AG04449 (cell line): ENCODE measurements around the gene KIF3C.
"Not testable (repeated sequence)": the region's sequence is repeated elsewhere in the genome, so short reads cannot be mapped to it uniquely, and the experiment has no call there.

Experiments used
- CTCF ChIA-PET: fragments of 350-600 bp; formaldehyde crosslinking; extraction: SDS; loops from one replicate; lab custom pipeline; 2021; ENCODE audit warnings: antibody characterized with exemption; lab: Yijun Ruan, JAX
- POLR2A ChIA-PET: fragments of 400-600, 350-600 bp; formaldehyde crosslinking; extraction: SDS; loops from one replicate; lab custom pipeline; 2020; ENCODE audit warnings: antibody characterized with exemption, inconsistent platforms; lab: Yijun Ruan, JAX
- DNase-seq: peaks from one replicate; pipeline ENCODE4 v3.0.0-alpha.2; 2010; ENCODE audit warnings: low read depth, low spot score
- H3K4me3 ChIP-seq: 2 replicates; pipeline ENCODE4 v1.5.1; 2011; ENCODE audit warnings: low read depth, mild to moderate bottlenecking, control low read depth, low read length
- TF ChIP-seq, protein P1 (sequence below): IDR thresholded peaks from one replicate; pipeline ENCODE4 v1.5.1; 2011; ENCODE audit warnings: mild to moderate bottlenecking, moderate library complexity, low read length, control low read depth, inconsistent platforms; ENCODE audit not compliant: insufficient read depth; ENCODE audit errors: missing control alignments

KIF3C gene

DNA sequence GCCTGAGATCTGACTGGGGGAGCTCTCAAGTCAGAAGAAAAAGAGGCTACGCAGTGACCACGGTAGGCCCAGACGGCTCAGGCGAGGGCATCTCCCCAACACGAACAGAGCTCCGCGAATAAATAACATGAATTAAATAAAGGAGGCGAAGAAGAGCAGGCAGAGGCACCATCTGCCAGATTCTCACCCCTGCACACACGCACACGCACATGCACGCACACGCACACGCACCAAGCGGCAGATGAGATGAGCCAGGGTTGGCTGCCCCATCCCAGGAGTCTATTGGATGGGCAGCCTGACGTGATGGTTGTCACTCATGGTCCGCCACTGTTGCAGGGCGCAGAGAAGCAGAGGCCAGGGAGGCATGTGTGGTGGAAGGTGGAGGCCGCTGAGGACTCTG is 53.6 kb downstream of the KIF3C start:
- TF ChIP-seq, protein P1, sequence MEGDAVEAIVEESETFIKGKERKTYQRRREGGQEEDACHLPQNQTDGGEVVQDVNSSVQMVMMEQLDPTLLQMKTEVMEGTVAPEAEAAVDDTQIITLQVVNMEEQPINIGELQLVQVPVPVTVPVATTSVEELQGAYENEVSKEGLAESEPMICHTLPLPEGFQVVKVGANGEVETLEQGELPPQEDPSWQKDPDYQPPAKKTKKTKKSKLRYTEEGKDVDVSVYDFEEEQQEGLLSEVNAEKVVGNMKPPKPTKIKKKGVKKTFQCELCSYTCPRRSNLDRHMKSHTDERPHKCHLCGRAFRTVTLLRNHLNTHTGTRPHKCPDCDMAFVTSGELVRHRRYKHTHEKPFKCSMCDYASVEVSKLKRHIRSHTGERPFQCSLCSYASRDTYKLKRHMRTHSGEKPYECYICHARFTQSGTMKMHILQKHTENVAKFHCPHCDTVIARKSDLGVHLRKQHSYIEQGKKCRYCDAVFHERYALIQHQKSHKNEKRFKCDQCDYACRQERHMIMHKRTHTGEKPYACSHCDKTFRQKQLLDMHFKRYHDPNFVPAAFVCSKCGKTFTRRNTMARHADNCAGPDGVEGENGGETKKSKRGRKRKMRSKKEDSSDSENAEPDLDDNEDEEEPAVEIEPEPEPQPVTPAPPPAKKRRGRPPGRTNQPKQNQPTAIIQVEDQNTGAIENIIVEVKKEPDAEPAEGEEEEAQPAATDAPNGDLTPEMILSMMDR, result no peak
- H3K4me3 ChIP-seq, result no peak overlapping the region
- ChIA-PET POLR2A (no interaction called here), CTCF (interaction anchor here (1.0 kb wide), 1 partner anchor 216 kb away, joined by 3 read pairs; no protein-coding TSS in a partner anchor)
- DNase-seq, result no peak

DNA sequence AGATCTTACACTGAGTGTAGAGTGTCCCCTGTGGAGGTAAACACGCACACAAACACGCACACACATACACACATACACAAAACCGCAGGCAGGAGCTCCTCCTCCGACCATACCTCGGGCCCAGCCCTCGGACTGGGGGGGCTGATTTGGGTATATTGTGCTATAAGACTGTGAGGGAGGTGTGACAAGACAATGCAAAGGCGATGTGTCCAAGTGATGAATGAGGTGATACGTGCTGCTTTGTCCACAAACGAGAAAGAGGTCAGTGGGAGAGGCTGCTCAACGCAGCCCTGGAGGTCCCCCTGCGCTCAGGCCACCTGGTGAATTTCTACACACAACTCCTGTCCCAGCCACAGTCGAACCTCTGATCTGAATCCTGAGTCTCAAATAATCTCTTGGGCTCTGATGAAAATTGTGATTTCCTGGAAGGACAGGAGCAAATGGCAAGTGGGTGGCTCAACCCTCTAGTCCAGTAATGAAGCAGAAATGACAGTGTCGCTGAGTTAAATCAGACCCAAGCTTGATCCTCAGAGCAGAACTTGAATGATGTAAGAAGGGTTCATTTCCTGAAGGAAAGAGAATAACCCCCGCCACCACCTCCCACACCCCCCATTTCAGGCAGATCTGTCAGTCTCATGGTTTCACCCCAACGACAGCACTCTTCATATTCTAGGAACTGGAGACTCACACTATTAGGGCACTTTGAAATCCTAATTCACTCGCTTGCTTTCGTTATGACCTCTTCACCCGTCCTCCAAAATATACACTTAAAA is 55.1 kb downstream of the KIF3C start:
- H3K4me3 ChIP-seq, result no peak overlapping the region
- POLR2A ChIA-PET, result no interaction called here
- CTCF ChIA-PET, result no interaction called here
- TF ChIP-seq, protein P1, result no peak
- DNase-seq, result no peak

DNA sequence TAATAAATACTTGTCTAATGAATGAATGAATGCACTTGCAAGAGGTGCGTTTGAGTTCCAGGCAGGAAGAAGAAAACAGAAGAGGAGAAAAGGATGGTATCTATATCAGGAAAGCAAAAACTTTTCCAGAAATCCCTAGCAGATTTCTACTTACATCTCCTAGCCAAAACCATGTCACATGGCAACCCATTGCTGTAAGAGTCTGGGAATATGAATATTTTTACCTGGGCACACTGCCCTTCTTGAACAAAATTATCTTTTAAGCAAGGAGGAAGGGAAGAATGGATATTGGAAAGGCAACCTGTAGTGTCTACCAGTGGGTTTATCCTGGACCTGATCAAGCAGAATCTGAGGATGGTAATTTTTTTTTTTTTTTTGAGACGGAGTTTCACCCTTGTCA is 59.8 kb downstream of the KIF3C start:
- POLR2A ChIA-PET, result no interaction called here
- DNase-seq, result no peak
- TF ChIP-seq, protein P1, result no peak
- no peak overlapping the region for H3K4me3 ChIP-seq
- CTCF ChIA-PET, result no interaction called here

DNA sequence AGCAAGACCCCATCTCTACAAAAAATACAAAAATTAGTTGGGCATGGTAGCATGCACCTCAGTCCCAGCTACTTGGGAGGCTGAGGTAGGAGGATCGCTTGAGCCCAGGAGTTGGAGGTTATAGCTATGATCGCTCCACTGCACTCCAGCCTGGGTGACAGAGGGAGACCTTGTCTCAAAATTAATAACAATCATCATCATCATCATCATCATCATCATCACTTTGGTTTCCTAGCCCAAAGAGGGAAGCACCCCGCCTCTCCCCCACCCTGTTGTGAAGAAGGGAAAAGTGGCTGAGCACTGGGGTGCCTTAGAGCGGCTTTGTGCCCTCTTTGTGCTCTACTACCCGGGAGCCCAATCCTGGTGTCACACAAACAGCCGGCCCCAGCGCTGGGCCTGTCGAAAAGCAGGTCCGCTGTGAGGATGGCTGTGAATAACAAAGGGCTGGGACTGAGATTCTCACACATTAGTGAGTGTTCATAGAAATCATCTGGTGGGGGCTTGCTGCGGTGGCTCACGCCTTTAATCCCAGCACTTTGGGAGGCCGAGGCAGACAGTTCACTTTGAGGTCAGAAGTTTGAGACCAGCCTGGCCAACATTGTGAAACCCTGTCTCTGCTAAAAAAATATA is 61.4 kb downstream of the KIF3C start:
- POLR2A ChIA-PET, result no interaction called here

DNA sequence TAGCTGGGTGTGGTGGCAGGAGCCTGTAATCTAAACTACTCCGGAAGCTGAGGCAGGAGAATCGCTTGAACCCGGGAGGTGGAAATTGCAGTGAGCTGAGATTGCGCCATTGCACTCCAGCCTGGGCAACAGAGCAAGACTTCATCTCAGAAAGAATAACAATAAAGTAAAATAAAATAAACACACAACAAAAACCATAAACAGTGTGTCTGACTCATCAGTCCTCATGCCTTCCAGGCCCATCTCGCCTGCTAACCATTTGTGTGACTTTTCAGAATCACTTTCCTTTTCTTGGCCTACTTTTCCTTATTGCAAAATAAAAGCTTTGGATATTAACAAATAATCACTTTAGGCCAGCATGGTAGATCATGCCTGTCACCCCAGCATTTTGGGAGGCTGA is 62.0 kb downstream of the KIF3C start:
- TF ChIP-seq, protein P1, result no peak
- POLR2A ChIA-PET, result no interaction called here
- CTCF ChIA-PET, result no interaction called here

More for the DNA sequence above, 61.4 kb downstream of the KIF3C start:
- TF ChIP-seq, protein P1, result no peak
- DNase-seq, result no peak
- no peak overlapping the region for H3K4me3 ChIP-seq
- CTCF ChIA-PET, result interaction anchor here (1.5 kb wide), 1 partner anchor 30 kb away, joined by 3 read pairs; no protein-coding TSS in a partner anchor

DNA sequence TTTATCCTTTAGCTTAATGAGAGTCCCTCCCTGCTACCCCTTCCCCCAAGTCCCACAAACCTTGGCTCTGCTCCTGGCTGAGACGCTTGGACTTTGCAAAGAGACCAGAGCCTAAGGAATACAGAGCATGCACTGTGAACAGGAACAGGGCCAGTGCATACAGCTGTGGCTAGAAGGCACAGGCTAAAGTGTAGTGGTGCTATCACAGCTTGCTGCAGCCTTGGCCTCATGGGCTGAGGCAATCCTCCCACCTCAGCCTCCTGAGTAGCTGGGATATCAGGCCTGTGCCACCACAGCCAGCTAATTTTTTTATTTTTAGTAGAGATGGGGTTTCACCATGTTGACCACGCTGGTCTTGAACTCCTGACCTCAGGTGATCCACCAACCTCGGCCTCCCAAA is 64.5 kb downstream of the KIF3C start:
- no peak overlapping the region for H3K4me3 ChIP-seq
- TF ChIP-seq, protein P1, result no peak
- POLR2A ChIA-PET, result interaction anchor here (0.7 kb wide), 1 partner anchor 32 kb away, joined by 3 read pairs; no protein-coding TSS in a partner anchor
- CTCF ChIA-PET, result interaction anchor here (1.3 kb wide), 1 partner anchor 66 kb away, joined by 4 read pairs; no protein-coding TSS in a partner anchor
- DNase-seq, result no peak

More for the DNA sequence above, 62.0 kb downstream of the KIF3C start:
- no peak overlapping the region for H3K4me3 ChIP-seq
- DNase-seq, result no peak

DNA sequence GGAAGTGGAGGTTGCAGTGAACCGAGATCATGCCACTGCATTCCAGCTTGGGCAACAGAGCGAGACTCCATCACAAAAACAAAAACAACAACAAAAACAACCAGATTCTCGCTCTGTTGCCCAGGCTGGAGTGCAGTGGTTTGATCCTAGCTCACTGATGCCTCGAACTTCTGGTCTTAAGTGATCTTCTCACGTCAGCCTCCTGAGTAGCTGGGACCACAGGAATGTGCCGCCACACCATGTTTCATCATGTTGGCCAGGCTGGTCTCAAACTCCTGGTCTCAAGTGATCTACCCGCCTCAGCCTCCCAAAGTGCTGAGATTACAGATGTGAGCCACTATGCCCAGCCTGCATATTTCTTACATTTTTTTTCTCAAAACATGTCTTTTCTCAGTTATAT is 64.9 kb downstream of the KIF3C start:
- CTCF ChIA-PET, result interaction anchor here (1.3 kb wide), 1 partner anchor 65 kb away, joined by 4 read pairs; no protein-coding TSS in a partner anchor
- POLR2A ChIA-PET, result interaction anchor here (0.7 to 1.1 kb wide), 2 partner anchors 9 to 31 kb away, joined by 3 read pairs; no protein-coding TSS in a partner anchor
- DNase-seq, H3K4me3 ChIP-seq: not testable (repeated sequence)

DNA sequence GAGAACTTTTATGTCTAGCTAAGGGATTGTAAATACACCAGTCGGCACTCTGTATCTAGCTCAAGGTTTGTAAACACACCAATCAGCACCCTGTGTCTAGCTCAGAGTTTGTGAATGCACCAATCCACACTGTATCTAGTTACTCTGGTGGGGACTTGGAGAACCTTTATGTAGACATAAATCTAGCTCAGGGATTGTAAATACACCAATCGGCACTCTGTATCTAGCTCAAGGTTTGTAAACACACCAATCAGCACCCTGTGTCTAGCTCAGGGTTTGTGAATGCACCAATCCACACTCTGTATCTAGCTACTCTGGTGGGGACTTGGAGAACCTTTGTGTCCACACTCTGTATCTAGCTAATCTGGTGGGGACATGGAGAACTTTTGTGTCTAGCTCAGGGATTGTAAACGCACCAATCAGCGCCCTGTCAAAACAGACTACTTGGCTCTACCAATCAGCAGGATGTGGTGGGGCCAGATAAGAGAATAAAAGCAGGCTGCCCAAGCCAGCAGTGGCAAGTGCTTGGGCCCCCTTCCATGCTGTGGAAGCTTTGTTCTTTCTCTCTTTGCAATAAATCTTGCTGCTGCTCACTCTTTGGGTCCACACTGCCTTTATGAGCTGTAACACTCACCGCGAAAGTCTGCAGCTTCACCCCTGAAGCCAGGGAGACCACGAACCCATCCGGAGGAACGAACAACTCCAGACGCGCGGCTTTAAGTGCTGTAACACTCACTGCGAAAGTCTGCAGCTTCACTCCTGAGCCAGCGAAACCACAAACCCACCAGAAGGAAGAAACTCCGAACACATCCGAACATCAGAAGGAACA is 66.1 kb downstream of the KIF3C start:
- ChIA-PET CTCF (interaction anchor here (0.9 kb wide), 2 partner anchors 20 to 229 kb away, joined by 3 read pairs; no protein-coding TSS in a partner anchor), POLR2A (interaction anchor here (1.1 kb wide), 1 partner anchor 8 kb away, joined by 3 read pairs; no protein-coding TSS in a partner anchor)
- not testable (repeated sequence) for DNase-seq, H3K4me3 ChIP-seq
